ENCODE data around the gene RINL.

DNA sequence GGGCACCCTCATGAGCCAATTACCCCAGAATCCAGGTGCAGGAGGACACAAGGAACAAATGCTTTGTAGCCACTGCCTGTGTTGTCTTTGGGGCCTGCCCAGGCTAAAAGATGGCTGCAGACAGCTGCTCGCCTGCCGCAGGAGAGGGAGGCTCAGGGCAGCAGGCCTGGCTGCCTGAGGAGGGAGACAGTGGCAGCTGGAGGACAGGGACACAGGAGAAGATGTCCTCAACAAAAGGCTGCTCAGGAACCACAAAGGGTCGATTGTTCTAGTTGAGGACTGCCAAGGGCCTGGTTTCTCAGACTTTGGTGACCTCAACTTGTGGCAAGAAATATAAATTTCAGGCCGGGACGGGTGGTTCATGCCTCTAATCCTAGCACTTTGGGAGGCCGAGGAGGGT is 13.7 kb upstream of the RINL start:
- TF ChIP-seq, protein P1, sequence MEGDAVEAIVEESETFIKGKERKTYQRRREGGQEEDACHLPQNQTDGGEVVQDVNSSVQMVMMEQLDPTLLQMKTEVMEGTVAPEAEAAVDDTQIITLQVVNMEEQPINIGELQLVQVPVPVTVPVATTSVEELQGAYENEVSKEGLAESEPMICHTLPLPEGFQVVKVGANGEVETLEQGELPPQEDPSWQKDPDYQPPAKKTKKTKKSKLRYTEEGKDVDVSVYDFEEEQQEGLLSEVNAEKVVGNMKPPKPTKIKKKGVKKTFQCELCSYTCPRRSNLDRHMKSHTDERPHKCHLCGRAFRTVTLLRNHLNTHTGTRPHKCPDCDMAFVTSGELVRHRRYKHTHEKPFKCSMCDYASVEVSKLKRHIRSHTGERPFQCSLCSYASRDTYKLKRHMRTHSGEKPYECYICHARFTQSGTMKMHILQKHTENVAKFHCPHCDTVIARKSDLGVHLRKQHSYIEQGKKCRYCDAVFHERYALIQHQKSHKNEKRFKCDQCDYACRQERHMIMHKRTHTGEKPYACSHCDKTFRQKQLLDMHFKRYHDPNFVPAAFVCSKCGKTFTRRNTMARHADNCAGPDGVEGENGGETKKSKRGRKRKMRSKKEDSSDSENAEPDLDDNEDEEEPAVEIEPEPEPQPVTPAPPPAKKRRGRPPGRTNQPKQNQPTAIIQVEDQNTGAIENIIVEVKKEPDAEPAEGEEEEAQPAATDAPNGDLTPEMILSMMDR (IDR thresholded peaks at IDR 0.05), result no peak
- TF ChIP-seq ZFX (IDR thresholded peaks at IDR 0.05; ENCODE audit: borderline replicate concordance), result no peak

Data from 22Rv1 (cell line).